ENCODE measurements around the gene GLIS1.

GLIS1 gene

GRCh38 chr1:53508991-53509666 is 229.8 kb downstream of the GLIS1 start:
- DNase-seq (no peak), ATAC-seq (replicated peaks) (peak; percentile 44 to 58)
- peaks cover 0 to 6% of the 10 kb centered on the region in 2 donors for H3K27me3 Mint-ChIP-seq
- no peak overlapping the region for H3K27ac Mint-ChIP-seq
- H3K4me3 Mint-ChIP-seq, result no peak overlapping the region
- no peaks in the 10 kb centered on the region for H3K9me3 Mint-ChIP-seq
- no peaks in the 10 kb centered on the region for H3K36me3 Mint-ChIP-seq
- peaks cover 0 to 3% of the 10 kb centered on the region in 2 donors for H3K4me1 Mint-ChIP-seq

GRCh38 chr1:53508056-53508990 is 230.6 kb downstream of the GLIS1 start:
- peaks cover 0 to 6% of the 10 kb centered on the region in 2 donors for H3K27me3 Mint-ChIP-seq
- H3K4me3 Mint-ChIP-seq, result no peak overlapping the region
- ATAC-seq (replicated peaks), result no peak

GRCh38 chr1:53507116-53507820 is 231.7 kb downstream of the GLIS1 start:
- ATAC-seq (replicated peaks) (no peak), DNase-seq (no peak)
- no peaks in the 10 kb centered on the region for H3K9me3 Mint-ChIP-seq
- peaks cover 0 to 6% of the 10 kb centered on the region in 2 donors for H3K27me3 Mint-ChIP-seq
- H3K27ac Mint-ChIP-seq, result no peak overlapping the region
- H3K4me1 Mint-ChIP-seq, result no peaks in the 10 kb centered on the region
- no peak overlapping the region for H3K4me3 Mint-ChIP-seq
- H3K36me3 Mint-ChIP-seq, result no peaks in the 10 kb centered on the region

More at GRCh38 chr1:53508056-53508990, 230.6 kb downstream of the GLIS1 start:
- no peaks in the 10 kb centered on the region for H3K36me3 Mint-ChIP-seq
- H3K9me3 Mint-ChIP-seq, result no peaks in the 10 kb centered on the region
- no peak overlapping the region for H3K27ac Mint-ChIP-seq
- DNase-seq, result no peak
- no peaks in the 10 kb centered on the region for H3K4me1 Mint-ChIP-seq

- peaks cover 5 to 6% of the 10 kb centered on the region in 2 donors for H3K27me3 Mint-ChIP-seq
- no peaks in the 10 kb centered on the region for H3K36me3 Mint-ChIP-seq
- no peak overlapping the region for H3K4me3 Mint-ChIP-seq
- no peak overlapping the region for H3K27ac Mint-ChIP-seq
- no peaks in the 10 kb centered on the region for H3K9me3 Mint-ChIP-seq
- ATAC-seq (replicated peaks) (no peak), DNase-seq (no peak)
- no peaks in the 10 kb centered on the region for H3K4me1 Mint-ChIP-seq
Observed at GRCh38 chr1:53506355-53507050, 232.5 kb downstream of the GLIS1 start.

GRCh38 chr1:53505891-53506290 is 233.1 kb downstream of the GLIS1 start:
- no peaks in the 10 kb centered on the region for H3K36me3 Mint-ChIP-seq
- H3K4me1 Mint-ChIP-seq, result no peaks in the 10 kb centered on the region
- H3K27me3 Mint-ChIP-seq, result peaks cover 5 to 6% of the 10 kb centered on the region in 2 donors
- ATAC-seq (replicated peaks) (no peak), DNase-seq (no peak)
- no peaks in the 10 kb centered on the region for H3K9me3 Mint-ChIP-seq
- H3K27ac Mint-ChIP-seq, result no peak overlapping the region
- no peak overlapping the region for H3K4me3 Mint-ChIP-seq

GRCh38 chr1:53505401-53505800 is 233.6 kb downstream of the GLIS1 start:
- no peak overlapping the region for H3K4me3 Mint-ChIP-seq
- DNase-seq (no peak), ATAC-seq (replicated peaks) (no peak)
- no peaks in the 10 kb centered on the region for H3K4me1 Mint-ChIP-seq
- peaks cover 5 to 6% of the 10 kb centered on the region in 2 donors for H3K27me3 Mint-ChIP-seq
- H3K9me3 Mint-ChIP-seq, result no peaks in the 10 kb centered on the region
- no peaks in the 10 kb centered on the region for H3K36me3 Mint-ChIP-seq
- H3K27ac Mint-ChIP-seq, result no peak overlapping the region

GRCh38 chr1:53504901-53505300 is 234.1 kb downstream of the GLIS1 start:
- no peak overlapping the region for H3K27ac Mint-ChIP-seq
- DNase-seq, result no peak
- ATAC-seq (replicated peaks), result no peak
- H3K36me3 Mint-ChIP-seq, result no peaks in the 10 kb centered on the region
- H3K27me3 Mint-ChIP-seq, result peaks cover 5 to 6% of the 10 kb centered on the region in 2 donors
- no peak overlapping the region for H3K4me3 Mint-ChIP-seq
- no peaks in the 10 kb centered on the region for H3K9me3 Mint-ChIP-seq
- H3K4me1 Mint-ChIP-seq, result no peaks in the 10 kb centered on the region

- no peak for DNase-seq
- no peaks in the 10 kb centered on the region for H3K4me1 Mint-ChIP-seq
- no peaks in the 10 kb centered on the region for H3K36me3 Mint-ChIP-seq
- no peaks in the 10 kb centered on the region for H3K9me3 Mint-ChIP-seq
- no peak for ATAC-seq (replicated peaks)
- H3K4me3 Mint-ChIP-seq, result no peak overlapping the region
- peaks cover 4 to 5% of the 10 kb centered on the region in 2 donors for H3K27me3 Mint-ChIP-seq
- H3K27ac Mint-ChIP-seq, result no peak overlapping the region
Observed at GRCh38 chr1:53503433-53504217, 235.3 kb downstream of the GLIS1 start.

GRCh38 chr1:53502641-53503432 is 236.1 kb downstream of the GLIS1 start:
- DNase-seq, result no peak
- Mint-ChIP-seq H3K27me3 (peaks cover 4 to 5% of the 10 kb centered on the region in 2 donors), H3K9me3 (no peaks in the 10 kb centered on the region), H3K36me3 (no peaks in the 10 kb centered on the region), H3K27ac (no peak overlapping the region), H3K4me3 (no peak overlapping the region), H3K4me1 (no peaks in the 10 kb centered on the region)
- peak in 1 of 2 donors; percentile 19 for ATAC-seq (replicated peaks)

- peak overlapping the region; percentile 37 for H3K27ac Mint-ChIP-seq
- no peak for DNase-seq
- no peaks in the 10 kb centered on the region for H3K4me1 Mint-ChIP-seq
- no peaks in the 10 kb centered on the region for H3K9me3 Mint-ChIP-seq
- H3K4me3 Mint-ChIP-seq, result no peak overlapping the region
- ATAC-seq (replicated peaks), result no peak
- no peaks in the 10 kb centered on the region for H3K36me3 Mint-ChIP-seq
- peaks cover 4 to 5% of the 10 kb centered on the region in 2 donors for H3K27me3 Mint-ChIP-seq
Observed at GRCh38 chr1:53501065-53502005, 237.6 kb downstream of the GLIS1 start.

GRCh38 chr1:53500204-53501064 is 238.5 kb downstream of the GLIS1 start:
- no peak for ATAC-seq (replicated peaks)
- no peak for DNase-seq
- Mint-ChIP-seq H3K36me3 (no peaks in the 10 kb centered on the region), H3K27ac (no peak overlapping the region), H3K9me3 (no peaks in the 10 kb centered on the region), H3K4me1 (no peaks in the 10 kb centered on the region), H3K4me3 (no peak overlapping the region), H3K27me3 (peaks cover 4 to 5% of the 10 kb centered on the region in 2 donors)

Data from stimulated activated naive B cell treated with anti-CD40 and anti-IgM and Interleukin-4, amounts not matched to agents 10 μg/mL and 1 μg/mL and 100 μg/mL, for 72 hours (primary cell).